HG03457 (cell line): ENCODE data around the gene ASCL2.

Experiments used
- ATAC-seq: cut with Tn5 transposase; IDR thresholded peaks from one replicate; pipeline ENCODE4 v1.9.1; 2021; ENCODE audit warnings: moderate number of reproducible peaks; ENCODE audit not compliant: unreplicated experiment

ASCL2 gene

GRCh38 chr11:2309251-2310072 lies 39.1 kb upstream of the ASCL2 start:
- ATAC-seq = no peak

GRCh38 chr11:2308713-2309112 lies 38.3 kb upstream of the ASCL2 start:
- ATAC-seq = no peak

- no peak for ATAC-seq
These were observed 37.3 kb upstream of the ASCL2 start for GRCh38 chr11:2307501-2308331.

GRCh38 chr11:2306877-2307500 lies 36.6 kb upstream of the ASCL2 start:
- ATAC-seq = no peak

GRCh38 chr11:2306452-2306823 lies 36.0 kb upstream of the ASCL2 start:
- no peak for ATAC-seq

GRCh38 chr11:2305788-2306451 lies 35.5 kb upstream of the ASCL2 start:
- ATAC-seq = no peak

GRCh38 chr11:2305140-2305778 lies 34.9 kb upstream of the ASCL2 start:
- no peak for ATAC-seq

GRCh38 chr11:2304506-2305139 lies 34.2 kb upstream of the ASCL2 start:
- ATAC-seq = no peak

- no peak for ATAC-seq
These were observed 33.5 kb upstream of the ASCL2 start for GRCh38 chr11:2303627-2304505.

GRCh38 chr11:2302896-2303626 lies 32.7 kb upstream of the ASCL2 start:
- ATAC-seq = no peak

- no peak for ATAC-seq
These were observed 32.0 kb upstream of the ASCL2 start for GRCh38 chr11:2302306-2302895.

GRCh38 chr11:2301631-2302305 lies 31.4 kb upstream of the ASCL2 start, which contains the start of the genes C11orf21 and TSPAN32:
Gene C11orf21 (minus strand): TSS chr11:2301918. CDS start chr11:2301808, 110 bp downstream.
Gene TSPAN32 (plus strand): TSS chr11:2302013. CDS start chr11:2302150, 137 bp downstream.
- no peak for ATAC-seq

GRCh38 chr11:2300936-2301630 lies 30.7 kb upstream of the ASCL2 start:
- no peak for ATAC-seq

- no peak for ATAC-seq
These were observed 30.0 kb upstream of the ASCL2 start for GRCh38 chr11:2300290-2300935.

GRCh38 chr11:2299773-2300172 lies 29.4 kb upstream of the ASCL2 start:
- no peak for ATAC-seq
